Smooth muscle cell (in vitro differentiated cells): ENCODE results near the gene TUFM. TPM values are rescaled to one million over a fixed set of nuclear protein-coding genes. Genes with fewer than 3 reads are reported as not detected.

Source experiments
- DNase-seq: peaks from one replicate; lab custom pipeline; 2025; ENCODE audit not compliant: unreplicated experiment; lab: John Stamatoyannopoulos, UW
- H2AFZ ChIP-seq: fragments of 200-600 bp; sonication (generic); 2 replicates; pipeline ENCODE4 v1.6.0; 2016; ENCODE audit warnings: antibody characterized with exemption, low read depth, mild to moderate bottlenecking
- H3F3A ChIP-seq: fragments of 200-600 bp; sonication (generic); 2 replicates; pipeline ENCODE4 v1.6.0; 2017; ENCODE audit warnings: antibody characterized with exemption, low read depth
- H3K27ac ChIP-seq: fragments of 200-600 bp; sonication (generic); 2 replicates; pipeline ENCODE4 v1.5.1; 2016; ENCODE audit warnings: low read depth, mild to moderate bottlenecking
- H3K27me3 ChIP-seq: fragments of 200-600 bp; sonication (generic); 2 replicates; pipeline ENCODE4 v1.6.1; 2016; ENCODE audit warnings: low read depth, mild to moderate bottlenecking
- H3K36me3 ChIP-seq: fragments of 200-600 bp; sonication (generic); 2 replicates; pipeline ENCODE4 v1.5.1; 2016; ENCODE audit warnings: low read depth
- H3K4me1 ChIP-seq: fragments of 200-600 bp; sonication (generic); 2 replicates; pipeline ENCODE4 v1.5.1; 2016; ENCODE audit warnings: low read depth
- H3K4me2 ChIP-seq: fragments of 200-600 bp; sonication (generic); 2 replicates; pipeline ENCODE4 v1.6.0; 2016; ENCODE audit warnings: mild to moderate bottlenecking
- H3K4me3 ChIP-seq: fragments of 200-600 bp; sonication (generic); 2 replicates; pipeline ENCODE4 v1.5.1; 2016; ENCODE audit warnings: mild to moderate bottlenecking
- H3K79me2 ChIP-seq: fragments of 200-600 bp; sonication (generic); 2 replicates; pipeline ENCODE4 v1.6.0; 2016; ENCODE audit warnings: low read depth, mild to moderate bottlenecking
- H3K9ac ChIP-seq: fragments of 200-600 bp; sonication (generic); 2 replicates; pipeline ENCODE4 v1.6.0; 2016; ENCODE audit warnings: low read depth
- H3K9me3 ChIP-seq: fragments of 200-600 bp; sonication (generic); replicated peaks from 2 replicates; pipeline ENCODE4 v1.5.1; 2016; ENCODE audit warnings: low read depth
- H4K20me1 ChIP-seq: fragments of 200-600 bp; sonication (generic); 2 replicates; pipeline ENCODE4 v1.6.0; 2016; ENCODE audit warnings: low read depth
- CTCF ChIP-seq: fragments of 200-600 bp; sonication (generic); IDR thresholded peaks from 2 replicates; pipeline ENCODE4 v1.5.1; 2017; ENCODE audit warnings: borderline replicate concordance, mild to moderate bottlenecking, antibody characterized with exemption; ENCODE audit not compliant: insufficient read depth, poor library complexity, severe bottlenecking
- WGBS: methylation state at CpG from one replicate; pipeline ENCODE4 v1.1.7; 2016; ENCODE audit warnings: low lambda C conversion rate; 5-methylcytosine and 5-hydroxymethylcytosine counted together
- polyA plus RNA-seq: library from polyadenylated mRNA; unstranded; fragments of >200 nt; fragmentation: Nextera tagmentation; extraction: Ambion mirVana; gene quantifications from 2 replicates; pipeline ENCODE4 v1.2.1, GENCODE V29; 2016
- total RNA-seq: library from RNA; depleted of rRNA; stranded (reverse); fragments of >200 nt; gene quantifications from 2 replicates; pipeline ENCODE4 v1.2.3, GENCODE V29; 2014

Gene TUFM
- total and polyA plus RNA-seq, 2 experiments from 2014 or later: 76.1 to 191 TPM

- H3F3A ChIP-seq: peaks cover 24% of the 10 kb centered on the region
- no peaks in the 10 kb centered on the region for H3K4me1 ChIP-seq
- no peak overlapping the region for H3K4me3 ChIP-seq
- no peak for DNase-seq
- WGBS: 94% methylated on average over 14 of the region's 14 CpGs
- no peak overlapping the region for H2AFZ ChIP-seq
- H3K9ac ChIP-seq: no peak overlapping the region
- H3K36me3 ChIP-seq: no peaks in the 10 kb centered on the region
- no peaks in the 10 kb centered on the region for H3K27me3 ChIP-seq
- H3K4me2 ChIP-seq: no peak overlapping the region
- H4K20me1 ChIP-seq: peaks cover 18% of the 10 kb centered on the region
- no peak overlapping the region for H3K27ac ChIP-seq
- no peaks in the 10 kb centered on the region for H3K79me2 ChIP-seq
- no peaks in the 10 kb centered on the region for H3K9me3 ChIP-seq
- TF ChIP-seq CTCF: no peak
These were observed 7.0 kb downstream of the TUFM start for GRCh38 chr16:28839004-28839639.

DNA sequence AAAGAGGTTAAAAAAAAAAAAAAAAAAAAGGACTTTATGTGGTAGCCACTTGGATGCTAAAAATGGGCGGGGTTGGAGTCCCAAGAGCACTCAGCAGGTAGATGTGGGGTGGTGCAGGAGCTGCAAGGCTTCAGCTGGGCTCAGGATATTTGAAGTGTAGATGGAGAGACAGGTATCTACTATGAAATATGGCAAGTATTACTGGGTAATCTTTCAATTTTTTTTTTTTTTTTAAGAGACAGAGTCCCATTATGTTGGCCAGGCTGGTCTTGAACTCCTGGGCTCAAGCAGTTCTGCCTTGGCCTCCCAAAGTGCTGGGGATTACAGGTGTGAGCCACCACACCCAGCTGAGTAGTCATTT is 7.6 kb downstream of the TUFM start:
- Histone ChIP-seq H3K4me1 (no peaks in the 10 kb centered on the region), H2AFZ (no peak overlapping the region), H3K4me2 (no peak overlapping the region), H3K9ac (no peak overlapping the region), H3K79me2 (no peaks in the 10 kb centered on the region), H4K20me1 (peaks cover 23% of the 10 kb centered on the region), H3K4me3 (no peak overlapping the region), H3K9me3 (no peaks in the 10 kb centered on the region), H3K27me3 (no peaks in the 10 kb centered on the region), H3F3A (peaks cover 24% of the 10 kb centered on the region), H3K27ac (no peak overlapping the region), H3K36me3 (no peaks in the 10 kb centered on the region)
- DNase-seq: no peak
- TF ChIP-seq CTCF: no peak
- 100% methylated on average over 1 of the region's 1 CpG for WGBS

GRCh38 chr16:28837672-28838557 is 8.2 kb downstream of the TUFM start:
- over 99% methylated on average over 7 of the region's 7 CpGs for WGBS
- Histone ChIP-seq H3K27ac (no peak overlapping the region), H3K9ac (no peak overlapping the region), H3K4me1 (no peaks in the 10 kb centered on the region), H4K20me1 (peaks cover 30% of the 10 kb centered on the region), H3K4me2 (no peak overlapping the region), H3K36me3 (peaks cover 6% of the 10 kb centered on the region), H3F3A (peaks cover 30% of the 10 kb centered on the region), H3K4me3 (no peak overlapping the region), H3K27me3 (no peaks in the 10 kb centered on the region), H3K9me3 (no peaks in the 10 kb centered on the region), H3K79me2 (no peaks in the 10 kb centered on the region), H2AFZ (no peak overlapping the region)
- no peak for TF ChIP-seq CTCF
- DNase-seq: no peak
